NCI-H1930 (cell line): Measurements from ENCODE around the gene KCNH2.
"Not testable (repeated sequence)": the region's sequence is repeated elsewhere in the genome, so short reads cannot be mapped to it uniquely, and the experiment has no call there.

Source experiments
- DNase-seq, 2 experiments: peaks; one replicate each; lab custom pipeline; 2025; lab: John Stamatoyannopoulos, UW

Gene KCNH2

DNA sequence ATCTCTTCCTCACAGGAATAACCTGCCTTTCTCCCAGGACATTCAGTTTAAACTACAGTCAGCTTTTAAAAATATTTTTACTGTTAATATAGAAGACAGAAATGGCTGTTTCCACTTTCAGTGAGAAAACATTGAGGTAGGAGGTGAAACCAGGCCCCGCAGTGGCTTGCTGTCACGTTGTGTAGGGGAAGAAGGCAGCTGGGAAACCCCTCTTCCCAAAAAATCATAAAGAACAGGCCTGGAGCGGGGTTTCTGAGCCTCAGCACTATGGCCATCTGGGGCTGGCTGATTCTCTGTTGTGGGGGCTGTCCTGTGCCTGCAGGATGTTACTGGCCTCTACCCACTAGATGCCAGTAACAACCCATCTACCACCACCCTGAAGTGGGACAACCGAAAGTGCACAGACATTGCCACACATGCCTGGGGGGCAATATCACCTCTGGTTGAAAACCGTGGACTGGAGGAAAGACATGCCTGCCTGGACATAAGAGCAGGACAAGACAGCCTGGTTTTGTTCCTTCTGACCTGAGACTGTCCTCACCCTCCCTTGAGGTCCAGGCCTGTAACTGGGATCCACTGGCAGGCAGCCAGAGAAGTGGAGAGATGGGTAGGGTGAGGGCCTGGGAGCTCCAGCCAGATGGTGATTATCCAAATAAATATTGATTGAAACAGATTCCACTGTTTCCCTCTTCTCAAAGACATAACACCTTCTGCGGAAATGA lies 43.9 kb downstream of the KCNH2 start:
- DNase-seq: no peak

DNA sequence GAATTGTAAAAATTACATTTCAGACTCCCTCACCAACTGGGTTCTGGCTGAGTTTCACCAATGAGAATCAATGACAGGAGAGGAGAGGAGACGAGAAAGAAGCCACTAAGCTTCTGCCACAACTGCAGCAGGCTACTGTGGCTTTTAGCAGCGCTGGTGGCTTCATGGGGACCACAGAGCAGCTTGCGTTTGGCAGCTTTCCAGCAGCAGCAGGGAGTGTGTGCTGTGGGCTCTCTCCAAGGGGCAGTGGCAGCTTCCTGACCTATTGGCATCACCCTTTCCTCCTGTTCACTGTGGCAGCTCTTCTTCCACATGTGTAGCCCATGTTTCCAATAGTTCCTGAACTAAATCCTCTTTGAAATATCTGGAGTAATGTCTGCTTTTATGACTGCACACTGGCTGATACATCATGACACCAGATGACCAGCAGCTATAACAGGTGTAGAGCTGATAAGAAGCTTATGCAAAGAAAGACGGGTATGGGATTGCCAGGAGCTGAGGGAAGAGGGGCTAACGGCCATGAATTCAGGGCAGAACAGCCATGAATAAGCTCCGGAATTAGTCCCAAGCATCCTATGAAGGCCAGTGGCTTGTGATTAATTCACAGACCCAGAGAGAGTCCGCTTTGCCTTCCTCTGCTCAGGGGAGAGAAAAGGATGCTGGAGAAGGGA lies 46.8 kb downstream of the KCNH2 start:
- no peak for DNase-seq

DNA sequence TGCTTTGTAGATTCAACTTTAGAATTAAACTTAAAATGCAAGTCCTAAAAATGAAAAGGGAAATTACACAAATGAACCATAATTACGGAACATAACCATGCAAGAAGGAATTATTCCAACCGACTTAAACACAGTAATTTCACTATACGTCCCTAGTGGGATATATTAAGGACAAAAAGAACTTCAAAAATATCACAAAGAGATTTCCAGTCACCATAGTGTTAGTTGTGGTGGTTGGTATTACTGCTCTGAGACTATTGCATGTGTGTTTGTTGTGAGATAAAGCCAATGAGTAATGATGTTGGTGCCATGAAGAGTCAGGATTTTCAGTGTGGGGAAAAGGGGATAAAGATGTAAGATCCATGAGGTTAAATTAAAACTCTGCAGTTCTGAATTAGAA lies 49.6 kb downstream of the KCNH2 start:
- DNase-seq: no peak

DNA sequence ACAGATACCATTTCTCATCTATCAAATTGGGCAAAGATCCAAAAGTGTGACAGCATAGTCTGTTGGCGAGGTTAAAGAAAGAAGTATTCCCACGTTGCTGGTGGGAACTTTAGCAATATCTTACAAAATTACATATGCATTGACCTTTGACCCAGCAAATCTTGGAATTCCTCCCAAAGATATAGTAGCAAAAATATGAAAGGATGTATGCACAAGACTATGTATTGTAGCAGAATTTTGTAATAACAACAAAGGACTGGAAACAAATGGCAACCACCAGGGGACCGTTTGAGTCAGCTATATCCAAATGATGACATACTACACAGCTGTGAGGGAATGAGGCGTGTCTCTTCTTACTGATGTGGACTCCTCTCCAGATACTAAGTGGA lies 50.2 kb downstream of the KCNH2 start:
- no peak for DNase-seq

DNA sequence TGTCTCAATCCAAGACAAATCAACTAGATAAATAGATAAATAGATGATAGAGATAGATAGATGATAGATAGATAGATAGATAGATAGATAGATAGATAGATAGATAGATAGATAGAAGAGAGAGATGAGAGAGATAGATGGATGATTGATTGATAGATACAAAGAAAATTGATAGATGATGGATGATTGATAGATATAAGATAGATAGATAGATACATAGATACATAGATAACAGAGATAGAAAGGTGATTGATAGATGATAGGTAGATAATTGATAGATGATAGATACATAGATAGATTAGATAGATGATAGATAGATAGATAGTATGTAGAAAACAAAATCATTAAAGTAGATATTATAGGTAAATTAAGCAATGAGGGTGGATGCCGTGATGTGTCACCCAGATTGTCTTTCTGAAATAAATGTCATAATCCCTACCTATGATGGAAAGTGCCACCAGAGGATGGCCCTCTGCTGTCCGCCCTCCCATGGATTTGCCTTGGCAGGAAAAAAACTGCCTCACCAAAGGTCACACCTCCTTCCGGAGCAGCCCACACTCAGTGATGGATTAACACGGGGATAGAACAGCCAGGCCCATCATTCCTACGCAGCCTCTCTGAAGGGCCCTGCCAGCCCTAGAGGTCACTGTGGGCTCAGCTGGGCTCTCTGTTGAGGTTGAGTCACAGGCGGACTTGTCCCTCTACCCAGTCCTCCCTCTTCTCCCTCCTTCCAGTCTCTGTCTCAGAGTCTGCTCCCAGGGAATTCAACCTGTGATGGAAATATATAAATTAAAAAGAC lies 50.8 kb downstream of the KCNH2 start:
- DNase-seq: no peak

DNA sequence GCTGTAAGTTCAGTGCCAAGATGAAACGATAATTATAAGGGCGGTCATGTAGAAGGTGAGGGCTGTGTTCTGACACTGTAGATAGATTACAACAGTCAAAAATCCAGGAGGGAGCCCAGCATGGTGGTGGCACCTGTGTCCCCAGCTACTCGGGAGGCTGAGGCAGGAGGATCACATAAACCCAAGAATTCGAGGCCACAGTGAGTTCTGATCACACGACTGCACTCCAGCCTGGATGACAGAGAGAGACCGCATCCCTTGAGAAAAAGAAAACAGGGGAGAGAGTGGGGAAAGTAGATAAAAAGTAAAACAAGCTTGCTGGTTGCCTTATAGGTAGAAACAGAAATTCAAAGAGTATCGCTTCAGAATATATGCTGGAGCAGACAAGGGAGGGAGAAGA lies 52.1 kb downstream of the KCNH2 start:
- no peak for DNase-seq

DNA sequence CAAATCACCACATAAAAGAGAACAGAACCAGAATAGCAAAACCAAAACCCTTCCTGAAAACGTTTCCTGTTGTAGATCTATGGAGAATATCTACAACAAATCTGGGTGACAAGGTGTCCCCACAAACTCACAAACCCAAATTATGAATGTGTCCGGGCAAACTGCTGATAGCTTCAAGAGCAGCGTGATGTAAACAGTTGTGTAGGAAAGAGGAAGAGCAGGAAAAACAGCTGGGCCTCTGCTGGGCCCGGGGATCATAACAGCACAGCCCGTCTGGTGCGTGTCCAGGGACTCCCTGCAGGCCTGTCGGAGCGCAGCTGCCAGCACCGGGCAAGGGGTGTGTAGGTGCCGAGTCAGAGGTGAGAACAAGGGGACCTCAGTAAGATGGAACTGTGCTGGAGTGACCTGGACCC lies 53.7 kb downstream of the KCNH2 start:
- no peak for DNase-seq

DNA sequence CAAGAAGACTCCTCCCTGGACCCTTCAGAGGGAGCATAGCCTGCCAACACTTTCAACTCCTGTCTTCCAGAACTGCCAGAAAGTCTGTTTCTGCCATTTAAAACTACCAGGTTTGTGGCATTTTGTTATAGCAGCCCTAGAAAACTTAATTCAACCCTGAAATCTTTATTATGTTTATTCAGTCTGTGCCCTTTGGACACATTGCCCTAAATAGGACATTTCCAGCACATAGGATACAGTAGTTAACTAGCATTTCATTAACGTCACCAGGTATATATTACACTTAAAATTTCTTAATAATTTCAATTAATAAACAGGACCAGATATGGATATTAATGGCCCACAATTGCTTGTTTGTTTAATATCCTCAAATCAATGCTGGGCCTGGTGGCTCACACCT lies 54.3 kb downstream of the KCNH2 start:
- no peak for DNase-seq

DNA sequence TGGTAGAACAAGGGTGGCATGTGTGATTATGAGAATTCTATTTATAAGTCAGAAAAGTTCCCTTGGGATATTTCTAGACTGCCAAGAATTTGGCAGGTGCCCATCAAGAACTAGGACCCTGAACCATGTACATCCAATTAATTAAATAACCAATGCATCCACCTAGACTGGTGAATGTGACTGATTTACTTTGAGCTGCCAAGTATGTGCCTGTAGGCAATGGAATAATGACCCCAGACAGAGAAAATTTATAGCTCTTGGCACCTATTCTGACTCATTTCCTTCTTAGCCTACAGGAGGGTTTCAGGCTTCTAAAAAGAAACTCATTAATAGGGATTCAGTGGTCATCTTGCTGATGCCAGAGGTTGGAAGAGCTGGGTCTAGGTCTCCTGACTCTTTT lies 54.9 kb downstream of the KCNH2 start:
- DNase-seq: no peak

DNA sequence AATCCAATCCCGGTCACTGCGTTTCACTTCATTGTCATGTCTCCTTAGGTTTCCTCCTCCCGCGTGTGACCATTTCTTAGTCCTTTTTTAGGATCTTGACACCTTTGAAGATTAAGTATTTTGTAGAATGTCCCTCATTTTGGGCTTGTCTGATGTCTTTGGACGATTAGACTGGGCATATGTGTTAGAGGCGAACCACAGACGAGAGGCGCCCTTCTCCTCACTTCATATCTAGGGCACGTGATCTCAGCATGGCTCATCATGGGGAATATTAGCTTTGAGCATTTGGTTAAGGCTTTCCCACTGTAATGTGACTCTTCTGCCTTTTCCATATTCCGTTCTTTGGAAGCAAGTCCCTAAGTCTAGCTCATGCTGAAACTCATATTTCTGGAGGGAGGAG lies 59.0 kb downstream of the KCNH2 start:
- no peak for DNase-seq

DNA sequence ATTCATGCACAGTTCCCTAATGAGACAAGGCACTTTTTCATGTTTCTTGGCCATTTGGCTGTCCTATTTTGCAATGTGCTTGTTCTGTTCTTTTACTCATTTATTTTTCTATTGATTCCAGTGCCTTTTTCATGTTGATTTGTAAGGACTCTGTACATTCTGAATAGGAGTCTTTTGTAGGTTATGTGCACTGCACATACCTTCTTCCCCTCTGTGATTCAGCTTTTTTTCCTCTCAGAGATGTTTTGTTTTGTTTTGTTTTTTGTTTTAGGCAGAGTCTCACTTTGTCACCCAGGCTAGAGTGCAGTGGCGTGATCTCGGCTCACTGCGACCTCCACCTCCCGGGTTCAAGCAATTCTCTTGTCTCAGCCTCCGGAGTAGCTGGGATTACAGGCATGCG lies 59.7 kb downstream of the KCNH2 start:
- DNase-seq: no peak

DNA sequence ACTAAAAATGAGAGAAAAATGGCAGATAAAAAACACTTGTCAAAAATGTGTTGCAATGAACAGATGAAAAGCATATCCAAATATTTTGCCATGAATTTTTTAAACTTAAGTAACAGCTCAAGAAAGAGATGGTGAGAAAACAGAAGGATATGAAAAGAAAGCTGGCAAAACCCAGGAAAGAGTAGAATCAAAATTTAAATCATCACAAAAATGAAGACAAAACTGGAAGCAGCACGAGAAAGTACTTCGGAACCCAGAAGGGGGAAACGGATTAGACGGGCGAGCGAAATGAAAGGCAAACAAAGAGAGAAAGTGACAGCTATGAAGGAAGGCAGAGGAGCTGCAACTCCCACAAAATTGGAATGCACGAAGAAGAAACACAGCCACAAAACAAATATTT lies 60.2 kb downstream of the KCNH2 start:
- no peak for DNase-seq

DNA sequence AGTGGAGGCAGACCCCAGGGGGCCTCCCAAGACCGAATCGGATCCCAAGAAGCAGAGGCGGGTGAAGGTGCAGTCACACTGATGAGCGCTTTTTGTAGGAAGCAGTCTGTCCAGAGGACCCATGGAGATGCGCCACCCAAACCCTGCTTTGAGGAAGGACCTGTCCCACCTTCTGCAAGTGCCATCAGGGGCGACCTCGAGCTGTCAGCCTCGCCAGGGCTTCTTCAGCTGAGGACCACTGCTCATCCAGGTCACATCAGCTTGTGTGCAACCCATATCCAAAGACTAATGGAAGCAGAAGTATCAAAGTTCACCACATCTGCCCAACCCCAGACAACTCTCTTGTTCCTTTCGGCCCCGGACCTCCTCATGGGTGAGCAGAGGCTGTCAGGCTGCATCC lies 61.5 kb downstream of the KCNH2 start:
- no peak for DNase-seq

DNA sequence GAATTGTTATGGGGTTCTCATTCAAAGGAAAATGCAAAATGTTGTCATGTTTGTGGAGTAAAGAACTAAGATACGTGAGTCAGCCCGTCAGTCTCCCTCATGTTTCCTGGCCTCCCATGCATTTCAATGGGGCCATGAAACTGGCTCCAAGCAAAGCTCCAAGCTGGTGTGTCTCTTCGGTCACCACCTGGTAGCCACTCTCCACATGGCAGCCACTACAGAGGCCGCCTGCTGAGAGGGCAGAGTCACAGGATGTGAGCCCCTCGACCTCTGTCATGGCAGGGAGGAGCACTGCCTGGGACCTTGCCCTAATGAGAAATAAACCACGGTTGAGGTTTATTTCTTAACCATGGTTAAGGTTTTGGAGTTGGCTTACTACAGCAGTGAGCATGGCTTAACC lies 63.2 kb downstream of the KCNH2 start:
- no peak for DNase-seq

DNA sequence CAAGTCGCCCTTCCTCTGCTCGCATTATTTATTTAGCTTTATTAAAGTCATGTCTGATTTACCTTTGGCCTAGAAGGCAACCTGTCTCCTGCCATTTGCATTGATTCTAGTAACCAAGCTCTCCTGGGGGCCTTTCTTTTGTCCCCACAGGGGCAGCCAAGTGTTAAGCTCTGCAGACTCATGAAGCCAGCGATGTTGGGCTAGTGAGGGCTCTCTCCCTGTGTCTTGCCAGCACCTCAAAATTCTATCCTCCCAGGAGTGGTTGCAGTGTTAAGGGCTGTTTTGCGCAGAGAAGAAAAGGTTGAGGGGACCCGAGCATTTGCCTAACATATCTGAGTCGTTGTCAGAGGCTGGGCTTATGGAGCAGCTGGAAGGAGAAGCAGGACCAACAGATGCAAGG lies 63.9 kb downstream of the KCNH2 start:
- no peak for DNase-seq

DNA sequence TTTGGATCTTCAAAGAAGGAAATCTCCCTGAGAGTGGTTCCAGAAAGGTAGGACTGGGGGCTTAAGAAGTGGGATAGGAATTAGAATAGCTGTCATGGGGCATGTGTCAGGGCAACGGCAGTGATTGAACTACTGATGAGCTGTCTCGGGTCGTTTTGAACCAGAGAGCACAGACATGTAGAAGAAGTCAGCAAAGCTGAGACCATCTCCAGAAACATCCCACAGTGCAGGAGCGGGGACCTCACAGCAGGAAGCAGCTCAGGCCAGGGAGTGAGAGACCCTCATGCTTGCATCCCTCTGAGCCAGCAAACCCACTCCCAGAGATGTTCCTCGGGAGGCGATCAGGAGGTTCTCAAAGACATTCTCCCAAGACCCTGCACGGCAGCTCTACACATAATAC lies 65.7 kb downstream of the KCNH2 start:
- no peak for DNase-seq

DNA sequence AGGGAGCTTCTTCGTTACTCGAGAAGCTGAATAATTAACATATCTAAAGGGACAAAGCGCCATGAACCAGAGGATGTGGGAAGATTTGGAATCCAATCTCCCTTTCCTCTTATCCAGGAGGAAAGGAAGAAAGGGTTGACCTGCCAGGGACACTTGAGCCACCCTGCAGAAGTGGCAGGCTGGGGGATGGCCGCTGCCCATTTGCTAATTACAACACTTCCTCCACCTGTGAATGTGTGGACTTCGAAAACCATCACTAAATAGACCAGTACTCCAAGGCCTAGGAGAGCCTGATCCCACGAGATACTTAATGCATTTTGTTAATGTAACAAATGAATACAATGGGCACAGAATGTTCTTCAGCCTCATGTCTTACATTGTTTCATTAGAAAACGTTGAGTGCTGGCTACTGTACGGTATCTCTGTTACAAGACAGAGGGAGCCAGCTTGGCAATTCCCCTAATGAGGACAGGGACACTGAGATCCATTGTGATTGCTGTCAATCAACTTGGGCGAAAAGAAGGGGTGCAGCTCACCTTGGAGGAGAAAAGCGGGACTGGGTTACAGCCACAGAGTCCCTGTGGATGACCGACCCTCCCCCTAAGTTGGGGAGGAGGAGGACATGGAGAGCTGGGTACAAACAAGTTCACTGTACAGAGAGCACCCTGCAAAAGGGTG lies 66.4 kb downstream of the KCNH2 start:
- no peak for DNase-seq

DNA sequence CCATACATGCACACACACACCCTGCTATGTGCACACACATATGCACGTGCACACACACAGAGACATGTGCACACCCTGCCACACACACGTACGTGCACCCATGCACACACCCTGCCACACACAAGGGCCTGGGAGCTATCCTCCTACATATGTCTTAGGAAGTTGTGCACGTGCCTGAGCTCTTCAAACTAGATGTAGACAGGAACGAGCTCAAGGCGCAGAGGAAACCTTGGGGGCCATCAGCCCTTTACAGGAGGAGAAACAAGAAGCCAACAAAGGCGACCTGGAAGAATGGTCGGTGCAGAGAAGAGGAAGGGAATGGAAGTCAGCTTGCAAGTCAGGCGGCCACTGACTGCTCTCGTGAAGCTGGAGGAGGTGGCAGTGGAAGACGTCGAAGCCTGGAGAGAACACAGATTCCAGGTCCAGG lies 67.1 kb downstream of the KCNH2 start:
- no peak for DNase-seq

DNA sequence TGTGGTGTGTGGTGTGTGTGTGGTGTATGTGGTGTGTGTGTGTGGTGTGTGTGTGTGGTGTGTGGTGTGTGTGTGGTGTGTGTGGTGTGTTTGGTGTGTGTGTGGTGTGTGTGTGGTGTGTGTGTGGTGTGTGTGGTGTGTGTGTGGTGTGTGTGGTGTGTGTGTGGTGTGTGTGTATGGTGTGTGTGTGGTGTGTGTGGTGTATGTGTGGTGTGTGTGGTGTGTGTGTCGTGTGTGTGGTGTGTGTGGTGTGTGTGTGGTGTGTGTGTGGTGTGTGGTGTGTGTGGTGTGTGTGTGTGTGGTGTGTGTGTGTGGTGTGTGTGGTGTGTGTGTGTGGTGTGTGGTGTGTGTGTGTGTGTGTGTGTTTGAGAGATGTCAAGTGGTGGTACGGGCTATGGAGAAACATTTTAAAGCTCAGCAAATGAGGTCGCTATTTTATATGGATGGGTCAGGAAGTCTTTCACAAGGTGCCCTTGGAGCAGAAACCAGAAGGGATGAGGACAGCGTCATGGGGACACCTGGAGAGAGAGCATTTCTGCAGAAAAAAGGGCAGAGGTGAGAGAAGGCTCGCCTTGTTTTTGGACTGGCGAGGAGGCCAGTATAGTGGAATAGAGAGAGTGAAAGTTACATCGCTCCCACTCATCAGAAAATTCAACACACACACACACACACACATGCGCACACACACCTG lies 67.7 kb downstream of the KCNH2 start:
- not testable (repeated sequence) for DNase-seq

DNA sequence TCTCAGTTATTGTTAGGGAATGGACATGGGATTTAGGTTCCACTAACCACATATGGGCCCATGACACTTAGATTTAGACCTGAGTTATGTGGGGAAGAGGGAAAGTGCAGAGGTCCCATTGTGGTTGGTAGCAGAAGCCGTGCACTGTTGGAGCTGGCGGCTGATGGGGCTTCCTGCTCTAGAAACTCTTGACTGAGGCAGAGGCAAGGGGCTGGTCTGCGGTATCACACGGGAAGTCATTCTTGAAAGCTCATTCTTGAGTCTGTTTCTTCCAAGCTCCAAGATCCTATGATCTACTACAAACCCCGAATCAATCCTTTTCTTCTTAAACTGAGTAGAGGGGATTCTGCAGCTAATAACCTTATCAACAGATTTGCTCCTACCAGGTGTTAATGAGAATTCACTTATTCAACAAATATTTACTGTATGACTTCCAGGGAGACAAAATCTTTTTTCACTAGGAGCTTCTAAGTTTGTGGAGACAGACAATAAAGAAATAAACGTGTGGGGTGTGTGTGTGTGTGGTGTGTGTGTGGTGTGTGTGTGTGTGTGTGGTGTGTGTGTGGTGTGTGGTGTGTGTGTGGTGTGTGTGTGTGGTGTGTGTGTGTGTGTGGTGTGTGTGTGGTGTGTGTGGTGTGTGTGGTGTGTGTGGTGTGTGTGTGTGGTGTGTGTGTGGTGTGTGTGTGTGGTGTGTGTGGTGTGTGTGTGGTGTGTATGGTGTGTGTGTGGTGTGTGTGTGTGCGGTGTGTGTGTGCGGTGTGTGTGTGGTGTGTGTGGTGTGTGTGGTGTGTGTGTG lies 68.7 kb downstream of the KCNH2 start:
- DNase-seq: no peak

DNA sequence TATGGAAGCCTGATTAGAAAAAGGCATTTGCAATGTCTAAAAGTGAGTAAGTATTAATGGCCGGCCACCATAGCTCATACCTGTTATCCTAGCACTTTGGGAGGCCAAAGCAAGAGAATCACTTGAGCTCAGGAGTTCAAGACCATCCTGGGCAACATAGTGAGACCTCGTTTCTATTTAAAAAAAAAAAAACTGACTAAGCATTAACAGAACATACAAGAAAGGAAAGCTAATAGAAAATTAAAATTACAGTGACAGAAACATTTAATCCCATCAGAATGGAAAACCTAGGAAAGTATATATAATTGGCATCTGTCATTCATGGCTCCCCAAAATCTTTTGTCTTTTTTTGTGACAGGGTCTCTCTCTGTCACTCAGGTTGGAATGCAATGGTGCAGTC lies 69.9 kb downstream of the KCNH2 start:
- no peak for DNase-seq
